GM23338 (cell line): ENCODE data around the gene NCS1. TPM values are rescaled to one million over a fixed set of nuclear protein-coding genes. Genes with fewer than 3 reads are reported as not detected.

Source experiments
- ATAC-seq: fragments of 200-7000 bp; cut with Tn5 transposase; 3 replicates; pipeline ENCODE4 v1.9.1; 2020
- DNase-seq: peaks from one replicate; pipeline ENCODE4 v3.0.0-alpha.2; 2015; ENCODE audit warnings: low spot score
- H2AFZ ChIP-seq: fragments of 200-600 bp; sonication (generic); 2 replicates; pipeline ENCODE4 v1.8.0; 2016; ENCODE audit warnings: antibody characterized with exemption, mild to moderate bottlenecking, moderate library complexity
- H3F3A ChIP-seq: fragments of 200-600 bp; sonication (generic); replicated peaks from 2 replicates; pipeline ENCODE4 v1.8.0; 2017; ENCODE audit warnings: antibody characterized with exemption, mixed run types, low read depth
- H3K27ac ChIP-seq: fragments of 200-600 bp; sonication (generic); 2 replicates; pipeline ENCODE4 v1.6.1; 2016; ENCODE audit warnings: low read depth
- H3K27me3 ChIP-seq: fragments of 200-600 bp; sonication (generic); 2 replicates; pipeline ENCODE4 v1.8.0; 2016; ENCODE audit warnings: mild to moderate bottlenecking, mixed run types, moderate library complexity; ENCODE audit not compliant: insufficient read depth
- H3K36me3 ChIP-seq: fragments of 200-600 bp; sonication (generic); 2 replicates; pipeline ENCODE4 v1.8.0; 2016; ENCODE audit warnings: mild to moderate bottlenecking; ENCODE audit not compliant: insufficient read depth
- H3K4me1 ChIP-seq: fragments of 200-600 bp; sonication (generic); 2 replicates; pipeline ENCODE4 v1.8.0; 2016; ENCODE audit warnings: mild to moderate bottlenecking, moderate library complexity; ENCODE audit not compliant: insufficient read depth
- H3K4me2 ChIP-seq: fragments of 200-600 bp; sonication (generic); 2 replicates; pipeline ENCODE4 v1.7.1; 2017; ENCODE audit warnings: mixed run types
- H3K4me3 ChIP-seq: fragments of 200-600 bp; sonication (generic); 2 replicates; pipeline ENCODE4 v1.6.1; 2016; ENCODE audit warnings: mixed run types
- H3K79me2 ChIP-seq: fragments of 200-600 bp; sonication (generic); replicated peaks from 2 replicates; pipeline ENCODE4 v1.8.0; 2017; ENCODE audit warnings: mild to moderate bottlenecking; ENCODE audit not compliant: insufficient read depth
- H3K9me2 ChIP-seq: fragments of 200-600 bp; sonication (generic); 2 replicates; pipeline ENCODE4 v1.8.0; 2017; ENCODE audit not compliant: insufficient read depth
- H4K20me1 ChIP-seq: fragments of 200-600 bp; sonication (generic); replicated peaks from 2 replicates; pipeline ENCODE4 v1.8.0; 2017; ENCODE audit warnings: mild to moderate bottlenecking; ENCODE audit not compliant: insufficient read depth
- H3K27ac Mint-ChIP-seq: 2 replicates; pipeline ENCODE4 v1.8.0; 2020; ENCODE audit warnings: inconsistent platforms, mild to moderate bottlenecking, moderate library complexity, mixed read lengths
- H3K27me3 Mint-ChIP-seq: 3 replicates; pipeline ENCODE4 v1.8.0; 2022; ENCODE audit warnings: low read depth, mild to moderate bottlenecking, moderate library complexity, mixed read lengths, inconsistent platforms; ENCODE audit not compliant: insufficient read depth, poor library complexity
- H3K36me3 Mint-ChIP-seq: 3 replicates; pipeline ENCODE4 v1.8.0; 2021; ENCODE audit warnings: low read depth, mild to moderate bottlenecking, inconsistent platforms, moderate library complexity, mixed read lengths
- H3K4me1 Mint-ChIP-seq: 3 replicates; pipeline ENCODE4 v1.8.0; 2020; ENCODE audit warnings: mild to moderate bottlenecking, inconsistent platforms, mixed read lengths
- H3K4me3 Mint-ChIP-seq: 3 replicates; pipeline ENCODE4 v1.8.0; 2021; ENCODE audit warnings: moderate library complexity, mild to moderate bottlenecking, inconsistent platforms, mixed read lengths
- H3K9me3 Mint-ChIP-seq: 3 replicates; pipeline ENCODE4 v1.8.0; 2020; ENCODE audit warnings: moderate library complexity, mild to moderate bottlenecking, inconsistent platforms, mixed read lengths
- EZH2 ChIP-seq: fragments of 200-600 bp; sonication (generic); IDR thresholded peaks from one replicate; pipeline ENCODE4 v1.8.0; 2017; ENCODE audit warnings: antibody characterized with exemption, mild to moderate bottlenecking, low read depth; ENCODE audit not compliant: unreplicated experiment
- POLR2AphosphoS5 ChIP-seq: IDR thresholded peaks from 2 replicates; pipeline ENCODE4 v1.6.1; 2016; ENCODE audit warnings: antibody characterized with exemption, low read depth
- ZNF114 ChIP-seq: fragments of 250-450 bp; sonication (Bioruptor Pico); IDR thresholded peaks from 2 replicates; pipeline ENCODE4 v1.5.0; 2020; ENCODE audit warnings: mild to moderate bottlenecking, moderate library complexity
- ZNF331 ChIP-seq: fragments of 250-450 bp; sonication (Bioruptor Pico); IDR thresholded peaks from 2 replicates; pipeline ENCODE4 v1.5.0; 2020; ENCODE audit warnings: low read depth, mild to moderate bottlenecking, moderate library complexity
- polyA plus RNA-seq: library from polyadenylated mRNA; unstranded; fragments of >200 nt; fragmentation: Nextera tagmentation; extraction: Ambion mirVana; gene quantifications from 2 replicates; pipeline ENCODE4 v1.2.1, GENCODE V29; 2016
- total RNA-seq: library from RNA; depleted of rRNA; stranded (reverse); fragments of >200 nt; shearing (Covaris generic); gene quantifications from 2 replicates; pipeline ENCODE4 v1.2.3, GENCODE V29; 2014
- TF ChIP-seq, protein P1 (sequence below), 2 experiments: fragments of 200-600 bp in 1 of 2; sonication (generic) in 1 of 2; conservative IDR thresholded peaks; 2 replicates each; pipeline versions ENCODE4 v1.5.1 to v1.6.1; 2016 to 2017; ENCODE audit warnings: antibody characterized with exemption in 2 of 2, low read depth in 2 of 2, mild to moderate bottlenecking in 2 of 2, moderate library complexity in 1 of 2
- TF ChIP-seq, protein P2 (sequence below): fragments of 250-450 bp; sonication (Bioruptor Pico); IDR thresholded peaks from 2 replicates; pipeline ENCODE4 v1.5.0; 2020; ENCODE audit warnings: mild to moderate bottlenecking, moderate library complexity
- TF ChIP-seq, protein P3 (sequence below): IDR thresholded peaks from 2 replicates; pipeline ENCODE4 v1.6.1; 2016; ENCODE audit warnings: antibody characterized with exemption

Gene NCS1
- total and polyA plus RNA-seq, 2 experiments from 2014 or later: 8.2 to 34.3 TPM

DNA sequence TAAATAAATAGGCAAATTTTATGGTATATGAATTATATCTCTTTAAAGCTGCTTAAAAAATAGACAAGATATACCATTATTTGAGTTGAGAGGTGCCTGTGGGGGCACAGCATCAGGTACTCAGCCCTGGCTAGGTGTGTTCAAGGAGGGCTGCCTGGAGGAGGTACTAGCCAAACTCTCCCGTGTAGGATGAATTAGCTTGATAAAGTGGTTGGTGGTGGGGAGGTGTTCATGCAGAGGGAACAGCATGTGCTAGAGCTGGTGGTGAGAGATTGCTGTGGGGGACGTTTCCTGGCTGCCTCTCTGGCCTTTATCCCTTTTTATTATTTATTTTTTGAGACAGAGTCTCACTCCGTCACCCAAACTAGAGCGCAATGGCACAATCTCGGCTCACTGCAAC lies 23.2 kb upstream of the NCS1 start (continued):
- TF ChIP-seq, protein P1, sequence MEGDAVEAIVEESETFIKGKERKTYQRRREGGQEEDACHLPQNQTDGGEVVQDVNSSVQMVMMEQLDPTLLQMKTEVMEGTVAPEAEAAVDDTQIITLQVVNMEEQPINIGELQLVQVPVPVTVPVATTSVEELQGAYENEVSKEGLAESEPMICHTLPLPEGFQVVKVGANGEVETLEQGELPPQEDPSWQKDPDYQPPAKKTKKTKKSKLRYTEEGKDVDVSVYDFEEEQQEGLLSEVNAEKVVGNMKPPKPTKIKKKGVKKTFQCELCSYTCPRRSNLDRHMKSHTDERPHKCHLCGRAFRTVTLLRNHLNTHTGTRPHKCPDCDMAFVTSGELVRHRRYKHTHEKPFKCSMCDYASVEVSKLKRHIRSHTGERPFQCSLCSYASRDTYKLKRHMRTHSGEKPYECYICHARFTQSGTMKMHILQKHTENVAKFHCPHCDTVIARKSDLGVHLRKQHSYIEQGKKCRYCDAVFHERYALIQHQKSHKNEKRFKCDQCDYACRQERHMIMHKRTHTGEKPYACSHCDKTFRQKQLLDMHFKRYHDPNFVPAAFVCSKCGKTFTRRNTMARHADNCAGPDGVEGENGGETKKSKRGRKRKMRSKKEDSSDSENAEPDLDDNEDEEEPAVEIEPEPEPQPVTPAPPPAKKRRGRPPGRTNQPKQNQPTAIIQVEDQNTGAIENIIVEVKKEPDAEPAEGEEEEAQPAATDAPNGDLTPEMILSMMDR (conservative IDR thresholded peaks at IDR 0.05; ENCODE audit: low read depth in 2 of 2): no peak

DNA sequence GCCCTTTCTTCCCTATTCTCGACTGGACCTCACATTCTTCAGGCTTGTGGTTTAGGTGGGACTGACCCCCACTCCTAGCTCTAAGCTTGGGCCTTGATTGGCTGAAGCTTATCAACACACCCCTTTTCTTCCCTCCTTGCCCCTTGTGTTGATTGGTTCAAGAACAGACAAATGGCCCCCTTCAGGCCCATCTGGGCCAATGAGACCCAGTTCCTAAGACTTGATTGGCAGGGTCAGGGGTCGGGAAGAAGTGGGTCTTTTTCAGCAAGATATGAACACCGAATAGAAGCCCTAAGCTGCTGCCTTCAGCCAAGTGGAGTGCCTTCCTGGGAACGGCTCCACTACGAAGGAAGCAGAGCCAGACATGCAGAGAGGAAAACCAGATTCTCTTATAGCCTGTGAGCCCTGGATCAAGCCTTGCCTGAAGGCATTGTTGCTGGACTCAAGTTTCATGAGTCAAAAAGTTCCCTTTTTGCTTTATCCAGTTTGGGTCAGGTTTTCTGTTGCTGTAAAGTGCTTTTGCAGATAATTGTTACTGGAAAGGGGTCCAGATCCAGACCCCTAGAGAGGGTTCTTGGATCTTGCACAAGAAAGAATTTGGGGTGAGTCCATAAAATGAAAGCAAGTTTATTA lies 22.4 kb upstream of the NCS1 start:
- peak; percentile 22; the same call in 2 of the 3 replicates for ATAC-seq
- no peaks in the 10 kb centered on the region for H3K36me3 Mint-ChIP-seq
- Histone ChIP-seq H3F3A (no peaks in the 10 kb centered on the region), H3K4me3 (no peak overlapping the region), H3K36me3 (no peaks in the 10 kb centered on the region), H3K4me2 (no peak overlapping the region), H4K20me1 (no peaks in the 10 kb centered on the region), H3K27ac (no peak overlapping the region), H2AFZ (no peak overlapping the region; the same call in 1 of the 2 replicates), H3K27me3 (no peaks in the 10 kb centered on the region), H3K9me2 (0 out of 2 replicates have a peak, but pooled peaks cover 3% of the 10 kb centered on the region), H3K4me1 (peaks cover 17% of the 10 kb centered on the region), H3K79me2 (no peaks in the 10 kb centered on the region)
- no peak overlapping the region for H3K4me3 Mint-ChIP-seq
- peaks cover 9% of the 10 kb centered on the region for H3K4me1 Mint-ChIP-seq
- peaks cover 15% of the 10 kb centered on the region for H3K27me3 Mint-ChIP-seq
- no peak overlapping the region for H3K27ac Mint-ChIP-seq
- no peaks in the 10 kb centered on the region for H3K9me3 Mint-ChIP-seq
- DNase-seq: peak; percentile 40
- TF ChIP-seq POLR2AphosphoS5: no peak
- TF ChIP-seq ZNF331 (CRISPR knock-in tag): no peak
- TF ChIP-seq, protein P2, sequence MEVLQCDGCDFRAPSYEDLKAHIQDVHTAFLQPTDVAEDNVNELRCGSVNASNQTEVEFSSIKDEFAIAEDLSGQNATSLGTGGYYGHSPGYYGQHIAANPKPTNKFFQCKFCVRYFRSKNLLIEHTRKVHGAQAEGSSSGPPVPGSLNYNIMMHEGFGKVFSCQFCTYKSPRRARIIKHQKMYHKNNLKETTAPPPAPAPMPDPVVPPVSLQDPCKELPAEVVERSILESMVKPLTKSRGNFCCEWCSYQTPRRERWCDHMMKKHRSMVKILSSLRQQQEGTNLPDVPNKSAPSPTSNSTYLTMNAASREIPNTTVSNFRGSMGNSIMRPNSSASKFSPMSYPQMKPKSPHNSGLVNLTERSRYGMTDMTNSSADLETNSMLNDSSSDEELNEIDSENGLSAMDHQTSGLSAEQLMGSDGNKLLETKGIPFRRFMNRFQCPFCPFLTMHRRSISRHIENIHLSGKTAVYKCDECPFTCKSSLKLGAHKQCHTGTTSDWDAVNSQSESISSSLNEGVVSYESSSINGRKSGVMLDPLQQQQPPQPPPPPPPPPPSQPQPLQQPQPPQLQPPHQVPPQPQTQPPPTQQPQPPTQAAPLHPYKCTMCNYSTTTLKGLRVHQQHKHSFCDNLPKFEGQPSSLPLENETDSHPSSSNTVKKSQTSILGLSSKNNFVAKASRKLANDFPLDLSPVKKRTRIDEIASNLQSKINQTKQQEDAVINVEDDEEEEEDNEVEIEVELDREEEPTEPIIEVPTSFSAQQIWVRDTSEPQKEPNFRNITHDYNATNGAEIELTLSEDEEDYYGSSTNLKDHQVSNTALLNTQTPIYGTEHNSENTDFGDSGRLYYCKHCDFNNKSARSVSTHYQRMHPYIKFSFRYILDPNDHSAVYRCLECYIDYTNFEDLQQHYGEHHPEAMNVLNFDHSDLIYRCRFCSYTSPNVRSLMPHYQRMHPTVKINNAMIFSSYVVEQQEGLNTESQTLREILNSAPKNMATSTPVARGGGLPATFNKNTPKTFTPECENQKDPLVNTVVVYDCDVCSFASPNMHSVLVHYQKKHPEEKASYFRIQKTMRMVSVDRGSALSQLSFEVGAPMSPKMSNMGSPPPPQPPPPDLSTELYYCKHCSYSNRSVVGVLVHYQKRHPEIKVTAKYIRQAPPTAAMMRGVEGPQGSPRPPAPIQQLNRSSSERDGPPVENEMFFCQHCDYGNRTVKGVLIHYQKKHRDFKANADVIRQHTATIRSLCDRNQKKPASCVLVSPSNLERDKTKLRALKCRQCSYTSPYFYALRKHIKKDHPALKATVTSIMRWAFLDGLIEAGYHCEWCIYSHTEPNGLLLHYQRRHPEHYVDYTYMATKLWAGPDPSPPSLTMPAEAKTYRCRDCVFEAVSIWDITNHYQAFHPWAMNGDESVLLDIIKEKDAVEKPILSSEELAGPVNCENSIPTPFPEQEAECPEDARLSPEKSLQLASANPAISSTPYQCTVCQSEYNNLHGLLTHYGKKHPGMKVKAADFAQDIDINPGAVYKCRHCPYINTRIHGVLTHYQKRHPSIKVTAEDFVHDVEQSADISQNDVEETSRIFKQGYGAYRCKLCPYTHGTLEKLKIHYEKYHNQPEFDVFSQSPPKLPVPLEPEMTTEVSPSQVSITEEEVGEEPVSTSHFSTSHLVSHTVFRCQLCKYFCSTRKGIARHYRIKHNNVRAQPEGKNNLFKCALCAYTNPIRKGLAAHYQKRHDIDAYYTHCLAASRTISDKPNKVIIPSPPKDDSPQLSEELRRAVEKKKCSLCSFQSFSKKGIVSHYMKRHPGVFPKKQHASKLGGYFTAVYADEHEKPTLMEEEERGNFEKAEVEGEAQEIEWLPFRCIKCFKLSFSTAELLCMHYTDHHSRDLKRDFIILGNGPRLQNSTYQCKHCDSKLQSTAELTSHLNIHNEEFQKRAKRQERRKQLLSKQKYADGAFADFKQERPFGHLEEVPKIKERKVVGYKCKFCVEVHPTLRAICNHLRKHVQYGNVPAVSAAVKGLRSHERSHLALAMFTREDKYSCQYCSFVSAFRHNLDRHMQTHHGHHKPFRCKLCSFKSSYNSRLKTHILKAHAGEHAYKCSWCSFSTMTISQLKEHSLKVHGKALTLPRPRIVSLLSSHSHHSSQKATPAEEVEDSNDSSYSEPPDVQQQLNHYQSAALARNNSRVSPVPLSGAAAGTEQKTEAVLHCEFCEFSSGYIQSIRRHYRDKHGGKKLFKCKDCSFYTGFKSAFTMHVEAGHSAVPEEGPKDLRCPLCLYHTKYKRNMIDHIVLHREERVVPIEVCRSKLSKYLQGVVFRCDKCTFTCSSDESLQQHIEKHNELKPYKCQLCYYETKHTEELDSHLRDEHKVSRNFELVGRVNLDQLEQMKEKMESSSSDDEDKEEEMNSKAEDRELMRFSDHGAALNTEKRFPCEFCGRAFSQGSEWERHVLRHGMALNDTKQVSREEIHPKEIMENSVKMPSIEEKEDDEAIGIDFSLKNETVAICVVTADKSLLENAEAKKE (CRISPR knock-in tag): no peak
- no peak for TF ChIP-seq EZH2
- TF ChIP-seq ZNF114 (CRISPR knock-in tag): no peak
- TF ChIP-seq, protein P3, sequence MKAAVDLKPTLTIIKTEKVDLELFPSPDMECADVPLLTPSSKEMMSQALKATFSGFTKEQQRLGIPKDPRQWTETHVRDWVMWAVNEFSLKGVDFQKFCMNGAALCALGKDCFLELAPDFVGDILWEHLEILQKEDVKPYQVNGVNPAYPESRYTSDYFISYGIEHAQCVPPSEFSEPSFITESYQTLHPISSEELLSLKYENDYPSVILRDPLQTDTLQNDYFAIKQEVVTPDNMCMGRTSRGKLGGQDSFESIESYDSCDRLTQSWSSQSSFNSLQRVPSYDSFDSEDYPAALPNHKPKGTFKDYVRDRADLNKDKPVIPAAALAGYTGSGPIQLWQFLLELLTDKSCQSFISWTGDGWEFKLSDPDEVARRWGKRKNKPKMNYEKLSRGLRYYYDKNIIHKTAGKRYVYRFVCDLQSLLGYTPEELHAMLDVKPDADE: no peak
